ENCODE measurements around the gene GRM8.
A peak's percentile ranks its signal among the peaks of the same experiment; 100 is the strongest.
"Not testable (repeated sequence)": the region's sequence is repeated elsewhere in the genome, so short reads cannot be mapped to it uniquely, and the experiment has no call there.

The GRM8 gene

GRCh38 chr7:126718419-126718818 is 534.3 kb downstream of the GRM8 start:
- no peak for DNase-seq (ENCODE audit: low read depth)

- no peak for DNase-seq (ENCODE audit: low read depth)
These were observed 536.4 kb downstream of the GRM8 start for GRCh38 chr7:126716321-126716720.

GRCh38 chr7:126715076-126715475 is 537.7 kb downstream of the GRM8 start:
- DNase-seq (ENCODE audit: low read depth), result no peak

GRCh38 chr7:126702242-126703016 is 550.3 kb downstream of the GRM8 start:
- no peak for DNase-seq (ENCODE audit: low read depth)

GRCh38 chr7:126700807-126701604 is 551.7 kb downstream of the GRM8 start:
- peak; percentile 29 for DNase-seq (ENCODE audit: low read depth)

GRCh38 chr7:126699707-126700106 is 553.0 kb downstream of the GRM8 start:
- no peak for DNase-seq (ENCODE audit: low read depth)

GRCh38 chr7:126698909-126699308 is 553.8 kb downstream of the GRM8 start:
- no peak for DNase-seq (ENCODE audit: low read depth)

- no peak for DNase-seq (ENCODE audit: low read depth)
These were observed 554.3 kb downstream of the GRM8 start for GRCh38 chr7:126698446-126698845.

- no peak for DNase-seq (ENCODE audit: low read depth)
These were observed 556.3 kb downstream of the GRM8 start for GRCh38 chr7:126696256-126697038.

GRCh38 chr7:126690848-126691751 is 561.6 kb downstream of the GRM8 start:
- DNase-seq (ENCODE audit: low read depth), result no peak

GRCh38 chr7:126690104-126690503 is 562.6 kb downstream of the GRM8 start:
- DNase-seq (ENCODE audit: low read depth), result no peak

- DNase-seq (ENCODE audit: low read depth), result no peak
These were observed 563.7 kb downstream of the GRM8 start for GRCh38 chr7:126689037-126689436.

- DNase-seq (ENCODE audit: low read depth), result no peak
These were observed 566.3 kb downstream of the GRM8 start for GRCh38 chr7:126686474-126686873.

GRCh38 chr7:126685596-126685995 is 567.1 kb downstream of the GRM8 start:
- DNase-seq (ENCODE audit: low read depth), result no peak

- no peak for DNase-seq (ENCODE audit: low read depth)
These were observed 567.6 kb downstream of the GRM8 start for GRCh38 chr7:126685018-126685573.

- no peak for DNase-seq (ENCODE audit: low read depth)
These were observed 570.6 kb downstream of the GRM8 start for GRCh38 chr7:126682176-126682575.

GRCh38 chr7:126668762-126669161 is 584.0 kb downstream of the GRM8 start:
- DNase-seq (ENCODE audit: low read depth), result not testable (repeated sequence)

- DNase-seq (ENCODE audit: low read depth), result no peak
These were observed 584.4 kb downstream of the GRM8 start for GRCh38 chr7:126668367-126668752.

GRCh38 chr7:126667742-126668366 is 584.9 kb downstream of the GRM8 start:
- no peak for DNase-seq (ENCODE audit: low read depth)

- DNase-seq (ENCODE audit: low read depth), result no peak
These were observed 589.9 kb downstream of the GRM8 start for GRCh38 chr7:126662856-126663255.

- no peak for DNase-seq (ENCODE audit: low read depth)
These were observed 593.6 kb downstream of the GRM8 start for GRCh38 chr7:126659124-126659523.
